Gastrocnemius medialis (tissue), 4 donors: Measurements from ENCODE around the gene CLMN.

Source experiments
- POLR2A ChIP-seq, 2 donors: fragments of 450-650 bp; IDR thresholded peaks; one replicate each; pipeline ENCODE4 v1.6.1; 2017; ENCODE audit warnings: antibody characterized with exemption in 2 of 2, mild to moderate bottlenecking in 2 of 2, moderate library complexity in 2 of 2
- TF ChIP-seq, protein P1 (sequence below), 5 experiments: fragments of 450-650 bp in 3 of 5; fragments of 200-600 bp in 2 of 5; sonication (generic) in 2 of 5; IDR thresholded peaks in 4 of 5; conservative IDR thresholded peaks in 1 of 5; 1 replicate in 4 of 5; 2 replicates in 1 of 5; pipeline ENCODE4 v1.5.1; 2016 to 2019; ENCODE audit warnings: antibody characterized with exemption in 5 of 5, mild to moderate bottlenecking in 3 of 5, moderate library complexity in 3 of 5

DNA sequence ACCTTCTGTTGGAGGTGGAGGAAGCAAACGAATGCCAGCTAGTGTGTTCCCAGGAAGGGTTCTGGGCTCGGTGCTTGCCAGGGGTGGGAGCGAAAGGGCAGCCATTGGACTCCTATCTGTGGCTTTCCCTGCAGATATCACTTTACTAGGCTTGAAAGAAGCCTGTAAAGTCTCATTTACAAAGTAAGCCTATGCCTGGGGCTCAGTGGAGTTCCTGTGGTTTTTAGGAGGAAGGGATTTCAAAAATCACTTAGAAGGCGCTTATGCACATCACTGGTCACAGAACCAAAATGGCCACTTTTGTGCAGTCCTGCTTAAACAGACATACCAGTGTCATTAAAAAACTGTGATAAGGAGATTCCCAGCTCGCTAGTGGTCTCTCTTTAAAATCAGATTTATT is 22.7 kb downstream of the CLMN start:
- TF ChIP-seq, protein P1, sequence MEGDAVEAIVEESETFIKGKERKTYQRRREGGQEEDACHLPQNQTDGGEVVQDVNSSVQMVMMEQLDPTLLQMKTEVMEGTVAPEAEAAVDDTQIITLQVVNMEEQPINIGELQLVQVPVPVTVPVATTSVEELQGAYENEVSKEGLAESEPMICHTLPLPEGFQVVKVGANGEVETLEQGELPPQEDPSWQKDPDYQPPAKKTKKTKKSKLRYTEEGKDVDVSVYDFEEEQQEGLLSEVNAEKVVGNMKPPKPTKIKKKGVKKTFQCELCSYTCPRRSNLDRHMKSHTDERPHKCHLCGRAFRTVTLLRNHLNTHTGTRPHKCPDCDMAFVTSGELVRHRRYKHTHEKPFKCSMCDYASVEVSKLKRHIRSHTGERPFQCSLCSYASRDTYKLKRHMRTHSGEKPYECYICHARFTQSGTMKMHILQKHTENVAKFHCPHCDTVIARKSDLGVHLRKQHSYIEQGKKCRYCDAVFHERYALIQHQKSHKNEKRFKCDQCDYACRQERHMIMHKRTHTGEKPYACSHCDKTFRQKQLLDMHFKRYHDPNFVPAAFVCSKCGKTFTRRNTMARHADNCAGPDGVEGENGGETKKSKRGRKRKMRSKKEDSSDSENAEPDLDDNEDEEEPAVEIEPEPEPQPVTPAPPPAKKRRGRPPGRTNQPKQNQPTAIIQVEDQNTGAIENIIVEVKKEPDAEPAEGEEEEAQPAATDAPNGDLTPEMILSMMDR (IDR thresholded peaks at IDR 0.05 in 4 of 5, conservative IDR thresholded peaks at IDR 0.05 in 1 of 5): no peak
- TF ChIP-seq POLR2A (IDR thresholded peaks at IDR 0.05): no peak
